ENCODE data around the gene DUSP16. TPM values are rescaled to one million over a fixed set of nuclear protein-coding genes. Genes with fewer than 3 reads are reported as not detected.
"Not testable (repeated sequence)": the region's sequence is repeated elsewhere in the genome, so short reads cannot be mapped to it uniquely, and the experiment has no call there.

The DUSP16 gene
- polyA plus RNA-seq, 4 donors: 25.4 to 33.9 (median 29.5) TPM

GRCh38 chr12:12585115-12585863 lies 22.6 kb upstream of the DUSP16 start:
- DNase-seq (ENCODE audit: low read depth in 4 of 4, low spot score in 3 of 4): no peak

- DNase-seq (ENCODE audit: low read depth in 4 of 4, low spot score in 3 of 4): no peak
Observed at GRCh38 chr12:12583510-12584178, 21.0 kb upstream of the DUSP16 start.

GRCh38 chr12:12582895-12583303 lies 20.2 kb upstream of the DUSP16 start:
- no peak for DNase-seq (ENCODE audit: low read depth in 4 of 4, low spot score in 3 of 4)

GRCh38 chr12:12582193-12582881 lies 19.7 kb upstream of the DUSP16 start:
- DNase-seq (ENCODE audit: low read depth in 4 of 4, low spot score in 3 of 4): no peak

- DNase-seq (ENCODE audit: low read depth in 4 of 4, low spot score in 3 of 4): not testable (repeated sequence)
Observed at GRCh38 chr12:12580716-12581115, 18.1 kb upstream of the DUSP16 start.

DNA sequence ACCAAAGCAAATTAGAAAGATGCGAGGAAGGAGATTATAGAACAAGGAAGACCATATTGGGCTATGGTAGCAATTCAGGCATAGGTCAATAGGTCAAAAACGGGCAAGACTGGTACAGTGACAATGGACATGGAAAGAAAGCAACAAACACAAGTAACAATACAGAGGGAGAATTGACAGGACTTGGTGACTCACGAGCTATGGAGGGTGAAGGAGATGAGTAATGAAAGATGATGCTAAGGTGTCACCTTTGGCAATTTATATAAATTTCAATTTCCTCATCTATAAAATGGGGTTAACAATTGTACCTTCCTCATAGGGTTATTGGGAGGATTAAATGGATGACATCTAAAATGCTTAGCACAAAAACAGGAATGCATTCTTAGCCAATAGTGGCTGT lies 15.1 kb upstream of the DUSP16 start:
- DNase-seq (ENCODE audit: low read depth in 4 of 4, low spot score in 3 of 4): no peak

- no peak for DNase-seq (ENCODE audit: low read depth in 4 of 4, low spot score in 3 of 4)
Observed at GRCh38 chr12:12572659-12573058, 10.0 kb upstream of the DUSP16 start.

GRCh38 chr12:12565971-12566370 lies 3.3 kb upstream of the DUSP16 start:
- DNase-seq (ENCODE audit: low read depth in 4 of 4, low spot score in 3 of 4): not testable (repeated sequence)

DNA sequence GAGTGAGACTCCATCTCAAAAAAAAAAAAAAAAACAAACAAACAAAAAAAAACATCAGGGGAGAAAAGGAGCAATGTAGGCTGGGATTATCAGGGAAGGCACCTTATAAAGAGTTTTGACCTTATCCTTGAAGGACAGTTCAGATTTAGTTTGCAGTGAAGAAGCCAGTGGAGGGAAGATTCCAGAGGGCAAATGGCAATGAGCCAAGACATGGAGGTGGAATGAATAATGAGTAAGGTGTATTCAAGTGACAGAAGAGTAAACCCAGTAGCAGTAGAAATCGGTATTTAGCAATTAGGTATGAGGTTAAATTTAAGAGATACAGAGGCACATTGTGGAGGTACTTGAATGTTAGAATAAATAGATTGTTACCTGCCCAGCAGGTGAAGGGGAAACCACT lies 2.2 kb upstream of the DUSP16 start:
- DNase-seq (ENCODE audit: low read depth in 4 of 4, low spot score in 3 of 4): no peak

DNA sequence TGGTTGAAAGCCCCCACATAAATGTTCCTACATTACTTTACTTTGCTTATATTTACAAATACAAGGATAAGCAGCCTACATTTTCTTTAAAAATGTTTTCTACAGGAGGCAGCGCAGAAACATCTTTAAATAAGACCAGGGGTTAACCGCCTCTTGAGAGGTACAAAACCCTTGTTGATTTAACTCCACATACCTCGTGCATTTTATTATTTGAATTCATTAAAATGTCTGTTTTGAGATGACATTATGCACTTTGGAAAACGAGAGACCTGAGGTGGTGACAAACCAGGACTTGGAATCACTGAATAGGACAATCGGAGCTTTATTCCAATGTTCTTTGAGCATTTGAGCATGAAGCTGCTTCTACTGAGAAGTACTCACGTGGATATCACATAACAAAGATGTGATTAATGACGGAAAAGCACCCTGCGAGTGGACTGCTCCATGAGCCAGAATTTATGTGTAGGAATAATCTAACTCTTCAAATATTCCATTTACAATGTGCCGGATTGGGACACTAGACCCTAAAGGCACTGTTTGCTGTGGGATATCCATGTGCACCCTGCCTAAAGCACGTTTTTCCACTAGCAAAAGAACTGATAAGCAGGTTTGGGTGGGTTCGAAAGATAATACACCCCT lies 746 bp upstream of the DUSP16 start:
- peak in 2 of 4 donors; percentile 29 to 39 for DNase-seq (ENCODE audit: low read depth in 4 of 4, low spot score in 3 of 4)

GRCh38 chr12:12562016-12562483 lies 613 bp downstream of the DUSP16 start:
- DNase-seq (ENCODE audit: low read depth in 4 of 4, low spot score in 3 of 4): no peak

DNA sequence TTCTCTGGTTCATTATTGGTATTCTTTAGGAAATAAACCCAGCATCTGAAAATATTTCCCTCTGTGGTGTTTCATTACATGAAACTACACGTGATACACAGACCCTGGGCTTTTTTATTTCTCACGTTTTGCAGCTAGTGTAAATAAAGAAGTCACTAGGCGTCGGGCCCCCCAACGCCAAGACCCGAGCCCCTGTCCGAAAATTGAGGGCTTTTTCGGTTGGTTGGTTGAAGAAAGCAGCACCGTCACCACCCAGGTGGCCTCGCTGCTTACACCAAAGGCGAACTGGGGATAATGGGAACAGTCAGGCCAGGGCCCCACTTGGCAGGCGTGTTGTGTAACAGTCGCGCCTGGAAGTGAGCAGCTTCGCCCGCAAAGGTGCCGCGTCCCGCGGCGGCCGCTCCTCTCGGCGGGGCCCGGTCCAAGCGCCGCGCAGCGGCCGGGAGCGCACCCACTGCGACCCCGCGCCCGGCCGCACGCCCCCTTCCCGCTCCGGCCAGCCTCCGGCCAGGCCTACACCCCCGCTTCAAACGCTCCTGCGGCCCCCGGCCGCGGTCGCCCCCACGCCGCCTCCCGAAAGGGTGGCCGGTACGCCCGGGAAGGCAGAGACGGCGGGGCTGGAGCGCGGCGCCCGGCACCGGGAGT lies 1.2 kb downstream of the DUSP16 start:
- DNase-seq (ENCODE audit: low read depth in 4 of 4, low spot score in 3 of 4): peak in 2 of 4 donors; percentile 35 to 43

GRCh38 chr12:12560587-12561370 lies 1.9 kb downstream of the DUSP16 start:
- DNase-seq (ENCODE audit: low read depth in 4 of 4, low spot score in 3 of 4): peak in 2 of 4 donors; percentile 46 to 61

DNA sequence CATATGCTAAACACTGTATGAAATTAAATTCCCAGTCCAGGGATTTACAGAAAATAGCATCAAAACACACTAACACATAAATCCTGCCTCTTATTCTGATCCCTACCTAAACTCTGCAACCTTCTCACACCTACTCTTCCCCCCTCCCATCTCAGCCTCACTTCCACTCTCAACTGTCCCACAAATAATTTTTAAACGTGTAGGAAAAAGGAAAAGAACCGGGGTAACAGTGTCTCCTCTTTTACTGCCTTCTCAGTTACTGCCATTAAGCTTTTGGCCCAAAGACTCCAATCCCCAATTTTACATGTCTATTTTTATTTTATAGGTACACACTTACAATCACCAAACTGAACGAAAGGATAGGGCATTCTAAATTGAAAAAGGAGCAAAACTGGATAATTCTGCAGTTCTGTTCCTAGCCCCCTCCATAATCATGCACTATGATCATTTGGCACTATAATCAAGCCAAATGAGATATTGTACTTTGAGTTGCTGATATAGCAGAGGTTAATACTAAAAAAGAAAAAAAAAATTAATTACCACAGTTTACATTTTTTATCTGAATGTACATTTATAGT lies 2.9 kb downstream of the DUSP16 start:
- DNase-seq (ENCODE audit: low read depth in 4 of 4, low spot score in 3 of 4): no peak

DNA sequence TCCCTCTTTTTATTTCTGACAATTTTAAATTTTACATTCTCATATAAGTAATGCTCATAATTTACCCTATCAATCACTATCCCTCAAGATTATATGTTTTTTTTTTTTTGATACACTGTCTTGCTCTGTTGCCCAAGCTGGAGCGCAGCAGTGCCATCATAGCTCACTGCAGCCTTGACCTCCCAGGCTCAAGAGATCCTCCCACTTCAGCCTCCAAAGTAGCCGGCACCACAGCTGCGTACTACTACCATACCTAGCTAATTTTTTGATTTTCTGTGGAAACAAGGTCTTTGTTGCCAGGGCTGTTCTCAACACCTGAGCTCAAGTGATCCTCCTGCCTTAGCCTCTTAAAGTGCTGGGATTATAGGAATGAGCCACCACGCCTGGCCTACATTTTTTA lies 4.4 kb downstream of the DUSP16 start:
- no peak for DNase-seq (ENCODE audit: low read depth in 4 of 4, low spot score in 3 of 4)

- DNase-seq (ENCODE audit: low read depth in 4 of 4, low spot score in 3 of 4): no peak
Observed at GRCh38 chr12:12557733-12558132, 4.9 kb downstream of the DUSP16 start.

GRCh38 chr12:12555656-12556055 lies 7.0 kb downstream of the DUSP16 start:
- DNase-seq (ENCODE audit: low read depth in 4 of 4, low spot score in 3 of 4): no peak

GRCh38 chr12:12553208-12553785 lies 9.4 kb downstream of the DUSP16 start:
- no peak for DNase-seq (ENCODE audit: low read depth in 4 of 4, low spot score in 3 of 4)

DNA sequence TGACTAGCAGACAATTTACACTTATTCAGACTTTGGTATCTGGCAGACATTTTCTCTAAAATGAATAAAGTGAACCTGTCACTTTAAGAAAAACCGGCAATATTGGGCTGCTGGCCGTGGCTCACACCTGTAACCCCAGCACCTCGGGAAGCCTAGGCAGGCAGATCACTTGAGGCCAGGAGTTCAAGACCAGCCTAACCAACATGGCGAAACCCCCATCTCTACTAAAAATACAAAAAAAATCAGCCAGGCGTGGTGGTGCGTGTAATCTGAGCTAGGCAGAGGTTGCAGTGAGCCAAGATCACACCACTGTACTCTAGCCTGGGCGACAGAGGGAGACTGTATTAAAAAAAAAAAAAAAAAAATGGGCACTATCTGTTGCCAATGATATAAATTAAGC lies 11.5 kb downstream of the DUSP16 start:
- DNase-seq (ENCODE audit: low read depth in 4 of 4, low spot score in 3 of 4): no peak
